Measurements from ENCODE around the gene IFI27L1. TPM values are rescaled to one million over a fixed set of nuclear protein-coding genes. Genes with fewer than 3 reads are reported as not detected.

The IFI27L1 gene
- total RNA-seq, 1 experiment from 2014 or later = 26.0 TPM

- CTCF ChIA-PET = interaction anchor here (1.9 kb wide), 1 partner anchor 199 kb away, joined by 6 read pairs; no protein-coding TSS in a partner anchor
These were observed 57.9 kb downstream of the IFI27L1 start for GRCh38 chr14:94139006-94139405.

GRCh38 chr14:94139421-94139820, 58.3 kb downstream of the IFI27L1 start:
- POLR2A ChIA-PET = no interaction called here
- intact Hi-C loops (cut with micrococcal nuclease) = loop anchor here (10.0 kb wide), 2 partner anchors 395 to 545 kb away; no protein-coding TSS in a partner anchor
- Histone ChIP-seq H3K79me2 (ENCODE audit: insufficient read depth, low read length) (no peaks in the 10 kb centered on the region), H4K20me1 (ENCODE audit: insufficient read depth) (no peaks in the 10 kb centered on the region), H3K9me2 (ENCODE audit: insufficient read depth) (no peaks in the 10 kb centered on the region), H2AFZ (ENCODE audit: low read depth, low read length, poor library complexity, severe bottlenecking) (no peak overlapping the region), H3K36me3 (ENCODE audit: control insufficient read depth in 1 of 2, insufficient read depth in 2 of 2, low read length in 2 of 2) (no peaks in the 10 kb centered on the region), H3K4me2 (ENCODE audit: low read length) (no peak overlapping the region), H3K9ac (ENCODE audit: low read length) (no peak overlapping the region), H3K4me3 (replicated peaks in 1 of 2; ENCODE audit: low read depth in 1 of 2, low read length in 2 of 2) (no peak overlapping the region), H3K9me3 (ENCODE audit: control insufficient read depth in 1 of 2, insufficient read depth in 1 of 2, low read depth in 1 of 2, low read length in 2 of 2) (no peaks in the 10 kb centered on the region), H3K27me3 (ENCODE audit: insufficient read depth, low read length) (no peaks in the 10 kb centered on the region), H3K27ac (ENCODE audit: low read depth, low read length) (no peak overlapping the region), H3K4me1 (ENCODE audit: control insufficient read depth in 1 of 2, insufficient read depth in 2 of 2, low read length in 2 of 2) (peaks cover 0 to 3% of the 10 kb centered on the region in 2 experiments; a peak in 1 of 4 replicates)
- CTCF ChIA-PET = interaction anchor here (1.9 kb wide), 1 partner anchor 199 kb away, joined by 6 read pairs; no protein-coding TSS in a partner anchor
- no TSS peak for BruUV-seq (replicated peaks)
- RAD21 ChIA-PET (ENCODE audit: low non-redundant PET in 1 of 2, low total read pairs in 2 of 2, uncharacterized antibody in 2 of 2, unreplicated experiment in 2 of 2) = no interaction called here
- DNase-seq (ENCODE audit: low read depth, low spot score) = no peak
- ATAC-seq = no peak
- TF ChIP-seq ELF1 (IDR thresholded peaks at IDR 0.05; ENCODE audit: borderline replicate concordance, low read depth) (no peak), EZH2 (IDR thresholded peaks at IDR 0.05) (no peak), POLR2AphosphoS5 (IDR thresholded peaks at IDR 0.05; ENCODE audit: low read depth, low read length) (no peak), YY1 (IDR thresholded peaks at IDR 0.05; ENCODE audit: extremely low read depth, insufficient replicate concordance, low read depth, low read length) (no peak), ZFX (IDR thresholded peaks at IDR 0.05) (no peak), TCF7L2 (IDR thresholded peaks at IDR 0.05; ENCODE audit: borderline replicate concordance, extremely low read depth, insufficient read depth, insufficient read length) (no peak), POLR2A (IDR thresholded peaks at IDR 0.05; ENCODE audit: borderline replicate concordance, extremely low read depth, insufficient read depth, insufficient read length) (no peak), CBX3 (IDR thresholded peaks at IDR 0.05; ENCODE audit: low read depth) (no peak), EGR1 (IDR thresholded peaks at IDR 0.05; ENCODE audit: low read depth) (no peak), ZNF274 (IDR thresholded peaks at IDR 0.05; ENCODE audit: low read depth, low read length) (no peak), JUND (IDR thresholded peaks at IDR 0.05) (no peak), RAD21 (IDR thresholded peaks at IDR 0.05; ENCODE audit: low read depth) (no peak), EZH2phosphoT487 (IDR thresholded peaks at IDR 0.05; ENCODE audit: borderline replicate concordance) (no peak), FOSL1 (IDR thresholded peaks at IDR 0.05; ENCODE audit: low read depth) (no peak), SIN3A (IDR thresholded peaks at IDR 0.05; ENCODE audit: low read depth) (no peak), SRF (IDR thresholded peaks at IDR 0.05; ENCODE audit: low read depth) (no peak), ZBTB33 (IDR thresholded peaks at IDR 0.05; ENCODE audit: extremely low read depth, insufficient replicate concordance, low read length) (no peak)

More at GRCh38 chr14:94139006-94139405, 57.9 kb downstream of the IFI27L1 start:
- Histone ChIP-seq H3K4me3 (replicated peaks in 1 of 2; ENCODE audit: low read depth in 1 of 2, low read length in 2 of 2) (no peak overlapping the region), H3K4me1 (ENCODE audit: control insufficient read depth in 1 of 2, insufficient read depth in 2 of 2, low read length in 2 of 2) (peaks cover 0 to 3% of the 10 kb centered on the region in 2 experiments; a peak in 1 of 4 replicates), H3K36me3 (ENCODE audit: control insufficient read depth in 1 of 2, insufficient read depth in 2 of 2, low read length in 2 of 2) (no peaks in the 10 kb centered on the region), H4K20me1 (ENCODE audit: insufficient read depth) (no peaks in the 10 kb centered on the region), H3K9me3 (ENCODE audit: control insufficient read depth in 1 of 2, insufficient read depth in 1 of 2, low read depth in 1 of 2, low read length in 2 of 2) (no peaks in the 10 kb centered on the region), H3K27ac (ENCODE audit: low read depth, low read length) (no peak overlapping the region), H3K27me3 (ENCODE audit: insufficient read depth, low read length) (no peaks in the 10 kb centered on the region), H2AFZ (ENCODE audit: low read depth, low read length, poor library complexity, severe bottlenecking) (no peak overlapping the region), H3K9me2 (ENCODE audit: insufficient read depth) (no peaks in the 10 kb centered on the region), H3K79me2 (ENCODE audit: insufficient read depth, low read length) (no peaks in the 10 kb centered on the region), H3K9ac (ENCODE audit: low read length) (no peak overlapping the region), H3K4me2 (ENCODE audit: low read length) (no peak overlapping the region)
- RAD21 ChIA-PET (ENCODE audit: low non-redundant PET in 1 of 2, low total read pairs in 2 of 2, uncharacterized antibody in 2 of 2, unreplicated experiment in 2 of 2) = no interaction called here
- no TSS peak for BruUV-seq (replicated peaks)
- intact Hi-C loops (cut with micrococcal nuclease) = loop anchor here (10.0 kb wide), 2 partner anchors 396 to 546 kb away; no protein-coding TSS in a partner anchor
- no peak for ATAC-seq
- DNase-seq (ENCODE audit: low read depth, low spot score) = no peak
- TF ChIP-seq ATF3 (IDR thresholded peaks at IDR 0.05) = no peak
- TF ChIP-seq EGR1 (IDR thresholded peaks at IDR 0.05; ENCODE audit: low read depth) = no peak
- TF ChIP-seq EZH2 (IDR thresholded peaks at IDR 0.05) = no peak
- POLR2A ChIA-PET = no interaction called here

Data from HCT116 (cell line).